HG02610 (cell line): ENCODE results near the gene AGXT.

Experiments used
- ATAC-seq: cut with Tn5 transposase; IDR thresholded peaks from one replicate; pipeline ENCODE4 v1.9.1; 2021; ENCODE audit warnings: mild to moderate bottlenecking, moderate library complexity; ENCODE audit not compliant: unreplicated experiment

AGXT gene

DNA sequence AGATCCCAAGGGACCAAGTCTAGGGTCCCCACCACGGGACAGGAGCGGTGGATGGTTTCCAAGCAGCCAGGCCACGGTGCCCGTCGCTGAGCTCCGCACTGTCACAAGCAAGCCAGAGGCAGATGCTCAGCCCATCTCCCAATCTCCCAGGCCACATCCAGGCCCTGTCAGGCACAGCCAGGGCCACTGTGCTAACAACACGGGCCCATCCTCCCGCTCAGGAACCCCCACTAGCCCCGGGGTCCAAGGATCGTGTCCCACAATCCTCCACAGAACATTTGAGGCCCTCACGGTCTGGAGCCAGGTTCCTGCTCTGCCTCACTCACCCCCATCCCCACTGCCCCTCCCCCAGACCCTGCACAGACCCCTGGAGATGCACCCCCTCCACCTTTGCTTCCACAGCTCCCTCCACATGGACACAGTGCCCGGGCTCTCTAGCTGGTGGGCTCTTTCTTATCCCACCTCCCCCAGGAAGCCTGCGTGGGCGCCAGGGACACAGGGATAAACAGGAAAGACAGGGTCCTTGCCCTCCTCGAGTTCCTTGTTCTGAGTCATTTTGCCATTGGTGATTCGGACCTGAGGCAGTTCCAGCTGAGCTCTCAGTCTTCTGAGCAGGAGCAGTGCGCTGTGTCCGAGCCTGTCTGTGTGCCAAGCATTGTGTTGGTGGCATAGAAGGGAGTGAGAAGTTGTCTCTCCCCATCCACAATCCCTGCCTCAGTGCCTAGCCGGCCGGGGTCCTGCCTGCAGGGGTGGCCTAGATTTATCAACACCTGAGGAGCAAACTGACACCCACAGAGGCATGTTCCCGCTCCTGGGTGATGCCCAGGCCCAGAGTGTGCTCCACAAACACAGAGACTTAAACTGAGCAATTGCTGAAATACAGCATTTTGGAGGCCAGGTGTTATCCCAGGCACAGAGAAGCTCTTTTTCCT lies 44.5 kb downstream of the AGXT start:
- no peak for ATAC-seq

- no peak for ATAC-seq
Measured at GRCh38 chr2:240913810-240914644, 45.4 kb downstream of the AGXT start.

GRCh38 chr2:240914645-240915525 lies 46.3 kb downstream of the AGXT start:
- ATAC-seq = no peak

DNA sequence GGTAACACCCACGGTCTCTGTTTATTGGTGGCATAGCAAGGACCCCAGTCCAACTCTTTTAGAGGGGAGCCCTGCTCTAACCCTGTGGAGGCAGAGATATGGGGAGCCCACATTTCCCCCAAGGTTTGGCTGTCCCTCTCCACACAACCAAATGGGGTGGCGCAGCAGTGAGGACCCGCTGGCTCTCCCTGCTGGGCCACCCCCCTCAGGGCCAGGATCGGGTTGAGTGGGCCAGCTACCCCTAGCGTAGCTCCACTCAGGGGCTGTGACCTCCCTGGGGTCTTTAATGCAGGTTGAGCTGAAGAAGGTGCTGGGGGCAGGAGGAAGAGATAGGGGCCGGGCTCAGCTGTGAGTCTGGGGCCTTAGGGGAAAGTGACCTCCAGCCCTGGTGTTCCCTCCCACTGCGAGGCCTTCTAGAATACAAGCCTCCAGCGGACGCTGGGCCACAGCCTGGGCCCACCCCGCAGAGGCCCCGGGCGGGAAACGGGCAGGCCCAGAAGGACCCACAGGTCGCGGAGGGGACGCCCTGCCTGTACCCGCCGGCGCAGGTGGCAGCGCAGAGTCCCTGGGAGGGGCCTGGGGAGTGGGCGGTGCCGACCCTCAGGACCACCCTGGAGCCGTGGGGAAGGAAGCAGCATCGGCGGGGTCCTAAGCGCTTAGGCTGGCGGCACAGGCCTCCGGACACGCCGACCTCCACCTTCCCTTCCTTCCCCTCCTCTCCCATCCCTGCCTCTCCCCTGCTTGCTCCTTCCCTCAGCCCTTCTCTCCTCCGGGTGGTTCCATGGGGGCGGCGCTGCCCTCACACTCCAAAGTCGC lies 47.1 kb downstream of the AGXT start:
- no peak for ATAC-seq

DNA sequence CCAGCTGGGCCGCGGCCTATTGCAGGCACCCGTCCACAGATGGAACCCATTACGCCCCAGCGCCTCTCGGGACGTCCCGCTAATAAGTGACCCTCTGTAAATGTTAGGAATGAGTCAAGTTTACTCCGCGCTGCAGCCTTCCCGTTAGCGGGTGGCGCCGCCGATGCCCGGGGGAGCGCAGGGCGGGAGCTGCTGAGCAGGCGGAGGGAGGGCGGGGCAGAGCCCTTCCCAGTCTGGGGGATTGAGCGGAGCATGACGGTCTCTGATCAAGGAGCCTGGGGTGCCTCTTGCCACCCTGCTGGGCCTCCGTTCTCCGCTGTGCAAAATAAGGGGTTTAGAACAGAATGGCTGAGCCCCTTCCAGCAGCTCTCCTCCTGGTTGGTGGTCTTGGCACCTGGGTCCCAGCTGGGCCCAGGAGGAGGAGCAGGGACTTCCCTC lies 48.0 kb downstream of the AGXT start:
- ATAC-seq = no peak

DNA sequence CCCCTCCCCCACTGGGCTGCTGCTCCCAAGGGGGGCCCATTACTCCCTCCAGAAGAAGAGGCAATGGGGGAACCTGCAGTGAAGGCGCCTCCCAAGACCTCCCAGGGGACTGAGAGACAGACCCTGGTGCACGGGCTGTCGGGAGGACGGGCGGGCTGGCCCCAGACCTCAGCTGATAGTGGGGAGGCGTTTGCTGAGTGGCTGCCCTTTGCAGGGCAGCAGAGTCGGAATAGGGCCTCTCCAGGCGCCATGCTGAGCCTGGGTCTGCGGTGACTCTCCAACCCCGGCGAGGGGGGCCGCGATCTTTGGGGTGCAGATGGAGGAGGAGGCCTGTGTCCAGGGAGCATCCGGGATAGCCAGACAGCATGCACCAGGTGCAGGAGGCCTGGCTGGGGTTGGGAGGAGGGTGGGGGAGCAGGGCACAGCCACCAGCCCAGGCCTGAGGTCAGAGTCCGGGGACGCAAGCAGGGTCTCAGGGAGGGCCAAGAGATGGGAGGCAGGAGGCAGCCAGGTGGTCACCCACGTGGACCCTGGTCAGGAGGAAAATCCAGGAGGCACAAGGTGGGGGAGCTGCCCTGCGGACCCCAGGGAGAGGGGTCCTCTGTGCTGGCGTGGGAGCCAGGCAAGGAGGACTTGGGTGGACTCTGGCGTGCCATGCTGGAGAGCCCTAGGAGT lies 48.5 kb downstream of the AGXT start:
- ATAC-seq = no peak

DNA sequence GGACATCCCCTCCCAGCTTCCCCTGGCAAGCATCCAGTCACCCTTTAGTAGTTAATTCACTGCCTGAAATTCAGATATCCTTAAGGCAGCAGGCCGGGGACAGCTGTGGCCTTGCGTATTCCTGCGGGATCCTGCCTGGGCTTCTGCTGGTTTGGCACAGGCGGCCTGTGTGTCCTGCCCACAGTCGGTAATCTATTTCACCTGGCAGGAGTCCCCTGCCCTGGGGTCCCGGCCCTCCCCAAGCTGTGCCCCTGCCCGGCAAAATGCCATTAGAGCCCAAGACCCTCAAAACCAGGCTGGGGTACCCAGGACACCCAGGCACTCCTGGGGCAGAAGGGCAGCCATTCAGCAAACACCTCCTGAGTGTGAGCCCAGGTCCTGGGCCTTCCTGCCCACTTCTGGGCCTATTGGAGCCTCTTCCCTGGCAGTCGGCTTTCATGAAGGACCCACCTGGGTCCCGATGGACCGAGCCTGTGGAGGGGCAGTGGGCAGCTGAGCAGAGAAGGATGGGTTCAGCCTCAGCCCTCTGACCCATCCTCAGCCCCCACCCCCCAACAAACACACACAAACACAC lies 49.1 kb downstream of the AGXT start:
- ATAC-seq = no peak

- ATAC-seq = no peak
Measured at GRCh38 chr2:240918258-240919091, 49.9 kb downstream of the AGXT start.

DNA sequence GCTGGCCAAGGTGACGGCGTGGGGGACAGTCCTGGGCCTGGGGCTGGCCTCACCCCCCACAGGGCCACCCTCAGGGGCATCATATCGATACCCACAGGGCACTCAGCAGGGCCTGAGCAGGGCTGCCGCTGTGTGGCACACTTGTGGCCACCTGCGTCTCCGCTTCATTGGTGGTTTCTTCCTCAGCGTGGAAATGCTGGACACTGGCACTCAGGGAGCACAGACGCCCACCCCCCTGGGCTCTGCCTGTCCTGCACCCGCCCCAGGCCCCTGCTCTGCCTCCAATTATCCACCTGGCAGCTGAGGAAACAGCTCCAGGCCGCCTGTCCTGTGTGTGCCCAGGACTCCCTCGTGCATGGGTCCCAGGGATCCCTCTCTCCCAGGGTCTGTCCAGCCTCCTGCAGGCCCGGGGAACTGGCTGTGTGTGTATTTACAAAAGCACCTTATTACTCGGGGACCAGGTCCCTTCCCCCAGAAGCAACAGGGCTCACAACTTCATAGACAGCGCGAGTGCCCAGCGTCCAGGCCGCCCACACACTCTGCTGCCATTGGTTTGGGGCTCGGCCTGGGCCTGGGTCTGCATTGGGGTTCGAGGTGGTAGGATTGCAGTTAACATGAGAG lies 50.6 kb downstream of the AGXT start:
- no peak for ATAC-seq

GRCh38 chr2:240919786-240920782 lies 51.5 kb downstream of the AGXT start:
- no peak for ATAC-seq

- ATAC-seq = no peak
Measured at GRCh38 chr2:240920783-240921231, 52.2 kb downstream of the AGXT start.

GRCh38 chr2:240921311-240921994 lies 52.8 kb downstream of the AGXT start:
- ATAC-seq = no peak

DNA sequence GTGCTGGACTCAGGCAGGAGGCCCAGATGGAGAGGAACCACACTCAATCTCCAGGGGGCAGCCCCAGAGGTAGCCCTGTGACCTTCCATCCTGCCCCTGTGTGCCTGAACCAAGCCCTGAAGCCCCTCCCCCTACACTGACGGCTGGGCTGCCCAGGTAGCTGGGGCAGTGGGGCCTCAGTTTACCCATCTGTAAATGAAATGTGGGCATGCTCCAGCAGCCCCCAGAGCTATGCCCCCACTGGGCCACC lies 53.3 kb downstream of the AGXT start:
- ATAC-seq = no peak

- no peak for ATAC-seq
Measured at GRCh38 chr2:240922245-240922981, 53.8 kb downstream of the AGXT start.

- no peak for ATAC-seq
Measured at GRCh38 chr2:240922982-240923537, 54.4 kb downstream of the AGXT start.
